GM23248 (cell line): ENCODE results near the gene SPPL3.

Experiments used
- EZH2 ChIP-seq: fragments of 200-600 bp; sonication (generic); IDR thresholded peaks from 2 replicates; pipeline ENCODE4 v1.6.1; 2018; ENCODE audit warnings: antibody characterized with exemption, mild to moderate bottlenecking; ENCODE audit not compliant: insufficient read depth, poor library complexity, severe bottlenecking
- EZH2phosphoT487 ChIP-seq: fragments of 200-600 bp; sonication (generic); IDR thresholded peaks from 2 replicates; pipeline ENCODE4 v1.6.1; 2018; ENCODE audit warnings: antibody characterized with exemption, moderate library complexity, mild to moderate bottlenecking, low read depth; ENCODE audit not compliant: insufficient read depth

DNA sequence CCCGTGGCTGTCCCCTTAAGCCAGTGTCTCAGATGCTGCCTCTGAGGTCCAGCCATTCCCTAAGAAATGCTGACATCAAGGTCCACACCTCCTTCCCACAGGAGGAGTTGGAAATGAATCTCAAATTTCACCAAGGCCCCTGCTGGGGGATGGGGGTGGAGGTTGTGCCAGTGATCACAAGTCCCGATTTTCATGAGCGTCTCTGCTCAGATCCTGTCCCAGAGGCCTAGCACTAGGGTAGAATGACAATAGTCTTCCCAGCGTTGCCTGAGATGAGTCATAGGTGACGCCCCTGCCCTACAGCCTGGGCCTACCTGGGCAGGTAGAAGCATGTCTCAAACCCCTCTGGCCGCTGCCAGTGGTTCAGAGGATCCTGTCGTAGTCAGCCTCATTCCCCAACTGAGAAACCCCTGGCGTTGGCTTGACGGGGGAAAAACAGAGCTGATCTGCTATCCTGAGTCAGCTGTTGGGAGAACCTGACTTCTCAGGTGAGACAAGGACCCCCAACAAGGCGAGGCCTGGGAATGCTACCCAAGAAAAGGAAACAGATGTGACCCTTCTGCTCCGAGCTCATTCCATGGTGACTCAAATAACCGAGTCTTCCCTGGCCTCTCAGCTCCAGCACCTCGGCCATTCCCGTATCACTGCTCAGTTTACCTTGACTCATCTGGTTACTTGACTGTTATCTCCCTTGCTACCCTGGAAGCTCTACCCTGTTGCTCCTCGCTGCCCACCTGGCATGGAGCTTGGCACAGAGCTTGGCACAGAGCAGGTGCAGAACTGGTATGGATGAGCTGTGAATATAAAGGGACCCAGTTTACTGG lies 21.8 kb upstream of the SPPL3 start:
- TF ChIP-seq EZH2 (no peak), EZH2phosphoT487 (no peak)
